Trophoblast cell (in vitro differentiated cells and primary cell): Measurements from ENCODE around the gene NOP9.
A peak's percentile ranks its signal among the peaks of the same experiment; 100 is the strongest.
"Not testable (repeated sequence)": the region's sequence is repeated elsewhere in the genome, so short reads cannot be mapped to it uniquely, and the experiment has no call there.

Experiments
- DNase-seq, 2 donors: peaks; one replicate each; pipeline ENCODE4 v3.0.0-alpha.2; 2016
- H2AFZ ChIP-seq: 2 replicates; pipeline ENCODE4 v1.6.1; 2013; ENCODE audit warnings: low read length, moderate library complexity, mild to moderate bottlenecking; ENCODE audit not compliant: insufficient read depth, poor library complexity
- H2AK5ac ChIP-seq: 2 replicates; pipeline ENCODE4 v1.6.1; 2013; ENCODE audit warnings: mild to moderate bottlenecking, low read length
- H2BK120ac ChIP-seq: 2 replicates; pipeline ENCODE4 v1.6.1; 2013; ENCODE audit warnings: low read length, mild to moderate bottlenecking, moderate library complexity; ENCODE audit not compliant: insufficient read depth, poor library complexity
- H2BK12ac ChIP-seq: 2 replicates; pipeline ENCODE4 v1.6.1; 2013; ENCODE audit warnings: mild to moderate bottlenecking, low read length, moderate library complexity
- H2BK5ac ChIP-seq: 2 replicates; pipeline ENCODE4 v1.6.1; 2013; ENCODE audit warnings: low read length, low read depth, moderate library complexity, mild to moderate bottlenecking; ENCODE audit not compliant: poor library complexity
- H3K14ac ChIP-seq: 2 replicates; pipeline ENCODE4 v1.6.1; 2013; ENCODE audit warnings: mild to moderate bottlenecking, low read length
- H3K18ac ChIP-seq: 2 replicates; pipeline ENCODE4 v1.6.1; 2013; ENCODE audit warnings: mild to moderate bottlenecking, low read length
- H3K23ac ChIP-seq: 2 replicates; pipeline ENCODE4 v1.6.1; 2013; ENCODE audit warnings: low read length
- H3K27ac ChIP-seq: 2 replicates; pipeline ENCODE4 v1.5.1; 2013; ENCODE audit warnings: low read depth, mild to moderate bottlenecking, inconsistent platforms, low read length, moderate library complexity
- H3K27me3 ChIP-seq: 2 replicates; pipeline ENCODE4 v1.6.1; 2013; ENCODE audit warnings: inconsistent platforms, mild to moderate bottlenecking, low read length, moderate library complexity; ENCODE audit not compliant: insufficient read depth
- H3K36me3 ChIP-seq, 2 experiments: 1 replicate in 1 of 2; 2 replicates in 1 of 2; pipeline ENCODE4 v1.6.1; 2013; ENCODE audit warnings: low read length in 2 of 2, mild to moderate bottlenecking in 2 of 2, moderate library complexity in 1 of 2; ENCODE audit not compliant: insufficient read depth in 2 of 2, control insufficient read depth in 1 of 2
- H3K4ac ChIP-seq: 2 replicates; pipeline ENCODE4 v1.6.1; 2013; ENCODE audit warnings: low read depth, mild to moderate bottlenecking, low read length, moderate library complexity
- H3K4me1 ChIP-seq, 2 experiments: 1 replicate in 1 of 2; 2 replicates in 1 of 2; pipeline ENCODE4 v1.6.1; 2013; ENCODE audit warnings: low read length in 2 of 2, mild to moderate bottlenecking in 2 of 2, moderate library complexity in 1 of 2; ENCODE audit not compliant: insufficient read depth in 2 of 2, control insufficient read depth in 1 of 2
- H3K4me2 ChIP-seq: 2 replicates; pipeline ENCODE4 v1.6.1; 2013; ENCODE audit warnings: inconsistent platforms, mild to moderate bottlenecking, low read length, moderate library complexity
- H3K4me3 ChIP-seq: 2 replicates; pipeline ENCODE4 v1.5.1; 2013; ENCODE audit warnings: mild to moderate bottlenecking, low read depth, low read length, inconsistent platforms
- H3K79me1 ChIP-seq: one replicate; pipeline ENCODE4 v1.6.1; 2013; ENCODE audit warnings: low read length
- H3K79me2 ChIP-seq: 2 replicates; pipeline ENCODE4 v1.6.1; 2013; ENCODE audit warnings: low read length, mild to moderate bottlenecking; ENCODE audit not compliant: control insufficient read depth, insufficient read depth, poor library complexity
- H3K9ac ChIP-seq: 2 replicates; pipeline ENCODE4 v1.6.1; 2013; ENCODE audit warnings: mild to moderate bottlenecking, low read length
- H3K9me3 ChIP-seq: 2 replicates; pipeline ENCODE4 v1.6.1; 2013; ENCODE audit warnings: low read depth, mild to moderate bottlenecking, control low read depth, inconsistent platforms, low read length; ENCODE audit not compliant: insufficient read depth
- H4K12ac ChIP-seq: 2 replicates; pipeline ENCODE4 v1.6.1; 2013; ENCODE audit warnings: low read depth, mild to moderate bottlenecking, low read length, moderate library complexity
- H4K8ac ChIP-seq: 2 replicates; pipeline ENCODE4 v1.6.1; 2013; ENCODE audit warnings: low read depth, mild to moderate bottlenecking, low read length, moderate library complexity
- H4K91ac ChIP-seq: one replicate; pipeline ENCODE4 v1.6.1; 2013; ENCODE audit warnings: low read depth, mild to moderate bottlenecking, low read length, moderate library complexity
- WGBS: extraction: QIAGEN DNeasy Blood & Tissue Kit; methylation state at CpG from one replicate; pipeline ENCODE4 v1.1.7; 2013; ENCODE audit warnings: missing lambda C conversion rate; ENCODE audit not compliant: insufficient read length, insufficient coverage; ENCODE audit errors: extremely low coverage; 5-methylcytosine and 5-hydroxymethylcytosine counted together

NOP9 gene

GRCh38 chr14:24327303-24327702 is 27.7 kb downstream of the NOP9 start:
- Histone ChIP-seq H2BK5ac (no peak overlapping the region), H3K9me3 (peaks cover under 1% of the 10 kb centered on the region), H3K14ac (no peak overlapping the region)

GRCh38 chr14:24327914-24328313 is 28.3 kb downstream of the NOP9 start:
- not testable (repeated sequence) for H2AFZ ChIP-seq, H3K18ac ChIP-seq, H3K23ac ChIP-seq, H2BK120ac ChIP-seq, H3K9me3 ChIP-seq, H3K14ac ChIP-seq, H3K79me2 ChIP-seq, H2BK12ac ChIP-seq, H4K91ac ChIP-seq, H4K12ac ChIP-seq, H2BK5ac ChIP-seq, H3K4me1 ChIP-seq, H3K36me3 ChIP-seq, H3K27me3 ChIP-seq, H4K8ac ChIP-seq, H3K4me2 ChIP-seq, H3K4me3 ChIP-seq, H3K4ac ChIP-seq, H3K79me1 ChIP-seq, H2AK5ac ChIP-seq, H3K9ac ChIP-seq, H3K27ac ChIP-seq
- WGBS, result no CpG with 5 or more reads among the region's 9 CpGs
- DNase-seq, result peak in 1 of 2 donors; percentile 33

More at GRCh38 chr14:24327303-24327702, 27.7 kb downstream of the NOP9 start:
- Histone ChIP-seq H2AFZ (no peak overlapping the region), H2BK12ac (no peak overlapping the region), H3K36me3 (no peaks in the 10 kb centered on the region), H4K12ac (no peak overlapping the region), H3K23ac (no peak overlapping the region), H3K79me1 (no peaks in the 10 kb centered on the region), H4K8ac (no peak overlapping the region), H3K18ac (no peak overlapping the region), H3K4me1 (peaks cover 1 to 3% of the 10 kb centered on the region in 2 experiments), H2AK5ac (no peak overlapping the region), H2BK120ac (no peak overlapping the region), H3K4ac (no peak overlapping the region), H3K4me2 (no peak overlapping the region), H3K79me2 (no peaks in the 10 kb centered on the region), H4K91ac (no peak overlapping the region), H3K27me3 (no peaks in the 10 kb centered on the region), H3K9ac (no peak overlapping the region), H3K4me3 (no peak overlapping the region), H3K27ac (no peak overlapping the region)
- WGBS, result no CpG with 5 or more reads among the region's 2 CpGs
- no peak for DNase-seq

- no peak overlapping the region for H2BK12ac ChIP-seq
- peaks cover 2% of the 10 kb centered on the region for H3K9me3 ChIP-seq
- H3K14ac ChIP-seq, result no peak overlapping the region
- no peak overlapping the region for H2AFZ ChIP-seq
- no peak overlapping the region for H3K23ac ChIP-seq
- DNase-seq, result no peak
- no peak overlapping the region for H2BK5ac ChIP-seq
- H4K12ac ChIP-seq, result no peak overlapping the region
- no peak overlapping the region for H3K4me3 ChIP-seq
- H4K8ac ChIP-seq, result no peak overlapping the region
- no peaks in the 10 kb centered on the region for H3K79me2 ChIP-seq
- peaks cover 1% of the 10 kb centered on the region for H3K27me3 ChIP-seq
- H4K91ac ChIP-seq, result no peak overlapping the region
- H2BK120ac ChIP-seq, result no peak overlapping the region
- no peak overlapping the region for H3K4ac ChIP-seq
- H3K79me1 ChIP-seq, result no peaks in the 10 kb centered on the region
- H3K36me3 ChIP-seq, result no peaks in the 10 kb centered on the region
- H3K27ac ChIP-seq, result no peak overlapping the region
- H2AK5ac ChIP-seq, result no peak overlapping the region
- no peak overlapping the region for H3K4me2 ChIP-seq
- no peak overlapping the region for H3K9ac ChIP-seq
- WGBS, result no CpG with 5 or more reads among the region's 12 CpGs
- H3K4me1 ChIP-seq, result peaks cover 8 to 12% of the 10 kb centered on the region in 2 experiments
- H3K18ac ChIP-seq, result no peak overlapping the region
These were observed 29.5 kb downstream of the NOP9 start for GRCh38 chr14:24329073-24329663.

- Histone ChIP-seq H3K4me2 (no peak overlapping the region), H3K4me1 (peaks cover 10 to 14% of the 10 kb centered on the region in 2 experiments), H3K18ac (no peak overlapping the region), H3K9me3 (peaks cover 2% of the 10 kb centered on the region), H4K12ac (no peak overlapping the region), H3K79me1 (peaks cover 3% of the 10 kb centered on the region), H3K4ac (no peak overlapping the region), H3K9ac (no peak overlapping the region), H3K36me3 (no peaks in the 10 kb centered on the region), H2BK120ac (no peak overlapping the region), H2AK5ac (no peak overlapping the region), H4K91ac (no peak overlapping the region), H3K23ac (no peak overlapping the region), H2BK5ac (no peak overlapping the region), H3K27ac (no peak overlapping the region), H3K27me3 (peaks cover 7% of the 10 kb centered on the region), H4K8ac (no peak overlapping the region), H2AFZ (no peak overlapping the region), H3K14ac (no peak overlapping the region), H3K4me3 (no peak overlapping the region), H3K79me2 (peaks cover 2% of the 10 kb centered on the region), H2BK12ac (no peak overlapping the region)
- peak in 1 of 2 donors; percentile 29 for DNase-seq
- no CpG with 5 or more reads among the region's 9 CpGs for WGBS
These were observed 30.1 kb downstream of the NOP9 start for GRCh38 chr14:24329736-24330135.
